Stimulated activated CD4-positive, alpha-beta T cell treated with anti-CD3 and anti-CD28 coated beads, Interleukin-2, amount 100 ng/mL, for 24 hours (primary cell): Measurements from ENCODE around the gene PHF2.

ENCODE experiments used
- DNase-seq, 2 donors: peaks; one replicate each; pipeline ENCODE4 v3.0.0-alpha.2; 2020

The PHF2 gene

DNA sequence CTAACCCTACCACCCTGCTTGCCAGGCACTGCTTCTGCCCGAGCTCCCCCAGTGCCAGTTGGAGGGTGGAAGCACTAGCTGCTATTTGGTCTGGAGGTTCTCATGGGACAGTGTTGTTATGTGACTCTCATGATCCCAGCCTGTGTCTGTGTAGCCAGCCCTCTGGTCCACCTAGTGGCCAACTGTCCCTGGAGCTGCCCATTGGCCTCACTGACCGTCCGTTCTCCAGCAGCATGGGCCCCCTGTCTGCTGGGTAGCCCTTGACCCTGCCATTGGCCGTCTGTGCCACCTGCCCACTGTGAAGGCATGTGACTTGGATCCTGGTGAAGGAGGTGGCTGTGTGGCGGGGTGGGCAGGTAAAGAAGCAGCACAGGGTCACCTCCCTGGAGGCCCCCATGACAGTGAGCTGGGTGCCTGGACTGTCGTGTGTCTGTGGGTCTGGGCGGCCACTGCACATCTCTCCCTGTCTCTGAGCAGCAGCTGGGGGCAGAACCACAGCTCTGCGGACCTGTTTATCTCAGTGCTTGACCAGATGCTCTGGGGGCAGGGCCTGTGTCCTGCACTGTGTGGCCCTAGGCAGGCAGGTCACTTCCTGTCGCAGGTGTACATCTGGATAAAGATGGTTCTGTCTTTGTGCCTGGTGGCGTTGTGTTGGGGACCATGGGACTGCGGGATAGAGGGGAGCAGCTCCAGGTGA, 11.4 kb downstream of the PHF2 start:
- no peak for DNase-seq

DNA sequence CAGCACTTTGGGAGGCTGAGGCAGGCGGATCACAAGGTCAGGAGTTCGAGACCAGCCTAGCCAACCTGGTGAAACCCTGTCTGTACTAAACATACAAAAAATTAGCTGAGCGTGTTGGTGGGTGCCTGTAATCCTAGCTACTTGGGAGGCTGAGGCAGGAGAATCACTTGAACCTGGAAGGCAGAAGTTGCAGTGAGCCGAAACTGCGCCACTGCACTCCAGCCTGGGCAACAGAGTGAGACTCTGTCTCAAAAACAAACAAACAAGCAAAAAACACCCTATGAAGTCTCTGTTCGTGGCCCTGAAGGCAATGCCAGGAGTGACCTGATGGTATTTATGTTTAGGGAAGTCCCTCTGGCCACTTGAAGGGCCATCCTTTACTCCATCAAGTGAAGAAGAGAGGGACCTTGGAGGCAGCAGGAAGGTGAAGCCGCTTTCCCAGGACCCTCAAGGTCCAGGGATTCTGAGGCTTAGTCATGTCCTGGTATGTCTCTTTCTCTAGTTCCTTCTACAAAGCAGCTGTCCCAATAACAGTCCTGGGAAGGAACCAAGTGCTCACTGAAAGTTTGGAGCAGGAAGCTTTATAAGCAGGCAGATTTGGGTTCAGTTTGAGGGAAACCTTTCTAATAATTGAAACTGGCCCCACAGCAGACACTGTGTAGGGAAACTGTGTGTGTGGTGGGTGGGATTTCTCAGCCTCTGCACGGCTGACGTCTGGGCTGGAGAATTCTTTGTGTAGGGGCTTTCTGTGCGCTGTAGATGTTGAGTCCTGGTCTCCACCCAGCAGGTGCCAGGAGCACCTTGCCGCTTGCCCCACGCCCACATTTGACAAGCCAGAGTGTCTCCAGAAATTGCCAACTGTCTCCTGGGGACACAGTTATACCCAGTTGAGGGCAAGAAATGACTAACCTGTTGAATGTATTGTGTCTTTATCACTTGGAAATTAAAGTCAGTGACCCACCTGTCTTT, 12.5 kb downstream of the PHF2 start:
- DNase-seq = no peak

DNA sequence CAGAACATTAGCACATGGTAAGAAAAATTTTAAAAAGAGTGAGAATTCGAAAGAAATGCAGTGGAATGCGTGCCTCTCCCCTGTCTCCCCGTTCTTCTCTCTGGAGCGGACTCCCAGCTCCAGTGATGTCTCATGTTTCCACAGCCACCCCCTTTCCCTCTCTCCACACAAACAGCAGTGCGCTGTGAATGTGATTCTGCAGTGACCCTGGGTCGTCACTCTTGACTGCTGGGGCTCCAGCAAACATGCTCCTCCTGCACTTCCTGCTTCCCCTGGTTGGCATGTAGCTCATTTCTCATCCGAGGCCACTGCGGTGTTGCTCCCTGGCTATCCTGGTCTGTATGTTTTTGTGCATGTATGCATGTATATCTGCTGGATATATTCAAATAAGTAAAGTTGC, 13.3 kb downstream of the PHF2 start:
- no peak for DNase-seq

DNA sequence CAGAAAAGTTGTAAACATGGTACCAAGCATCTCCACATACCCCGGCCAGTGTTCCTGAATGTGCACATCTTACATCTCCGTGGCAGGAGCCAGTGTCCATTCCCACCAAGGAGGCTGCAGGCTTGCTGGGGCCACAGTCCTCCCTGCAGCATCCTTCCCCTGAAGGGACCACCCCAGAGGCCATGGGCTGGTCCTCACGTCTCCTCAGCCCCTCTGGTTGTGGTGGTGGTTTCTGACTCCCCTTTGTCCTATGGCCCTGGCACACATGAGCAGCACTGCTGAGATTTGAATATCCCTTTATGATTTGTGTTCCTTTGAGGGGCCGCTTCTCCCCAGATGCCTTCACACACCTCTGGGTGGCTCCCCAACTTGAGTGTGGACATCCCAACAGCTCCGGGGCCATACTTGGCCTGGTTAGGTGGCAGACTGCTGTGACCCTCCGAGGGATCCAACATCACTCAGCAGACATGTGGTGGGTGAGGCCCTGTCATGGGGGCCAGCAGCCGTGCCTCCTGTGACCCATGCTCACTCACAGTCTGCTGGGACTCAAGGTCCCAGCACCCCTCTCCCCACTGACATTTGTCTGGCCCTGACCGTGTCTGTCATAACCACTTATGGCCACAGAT, 14.3 kb downstream of the PHF2 start:
- DNase-seq = no peak

DNA sequence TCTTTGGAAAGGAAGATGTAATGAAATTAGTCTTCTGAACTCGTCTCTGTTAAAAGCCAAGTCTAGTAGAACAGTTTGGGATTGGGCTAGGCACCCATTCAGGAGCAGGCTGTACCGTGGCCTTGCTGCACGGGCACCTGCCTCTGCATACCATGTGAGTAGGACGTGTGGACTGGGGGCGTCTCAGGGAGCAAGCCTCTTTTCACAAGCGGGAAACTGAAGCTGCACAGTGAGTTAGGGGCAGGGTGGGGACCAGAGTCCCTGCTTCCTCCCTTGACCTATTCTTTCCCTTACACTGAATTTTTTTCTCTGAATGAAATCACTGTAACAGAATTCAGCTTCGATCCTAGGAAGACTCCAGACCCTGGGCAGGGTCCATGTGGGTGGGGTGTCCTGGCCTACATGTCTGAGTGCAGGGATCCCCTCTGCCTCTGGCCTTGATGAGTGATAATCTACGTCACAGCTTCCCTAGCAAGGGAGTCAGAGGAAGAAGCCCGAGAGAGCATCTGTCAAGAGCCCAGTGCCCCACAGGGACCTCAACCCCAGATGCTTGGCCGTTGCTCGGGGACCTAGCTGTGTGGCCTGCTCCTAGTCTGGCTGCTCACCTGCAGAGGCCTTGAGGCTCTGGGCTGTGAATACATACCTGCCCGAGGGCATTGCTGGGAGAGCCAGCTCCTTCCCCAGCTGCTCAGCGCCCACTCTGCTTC, 15.1 kb downstream of the PHF2 start:
- no peak for DNase-seq

DNA sequence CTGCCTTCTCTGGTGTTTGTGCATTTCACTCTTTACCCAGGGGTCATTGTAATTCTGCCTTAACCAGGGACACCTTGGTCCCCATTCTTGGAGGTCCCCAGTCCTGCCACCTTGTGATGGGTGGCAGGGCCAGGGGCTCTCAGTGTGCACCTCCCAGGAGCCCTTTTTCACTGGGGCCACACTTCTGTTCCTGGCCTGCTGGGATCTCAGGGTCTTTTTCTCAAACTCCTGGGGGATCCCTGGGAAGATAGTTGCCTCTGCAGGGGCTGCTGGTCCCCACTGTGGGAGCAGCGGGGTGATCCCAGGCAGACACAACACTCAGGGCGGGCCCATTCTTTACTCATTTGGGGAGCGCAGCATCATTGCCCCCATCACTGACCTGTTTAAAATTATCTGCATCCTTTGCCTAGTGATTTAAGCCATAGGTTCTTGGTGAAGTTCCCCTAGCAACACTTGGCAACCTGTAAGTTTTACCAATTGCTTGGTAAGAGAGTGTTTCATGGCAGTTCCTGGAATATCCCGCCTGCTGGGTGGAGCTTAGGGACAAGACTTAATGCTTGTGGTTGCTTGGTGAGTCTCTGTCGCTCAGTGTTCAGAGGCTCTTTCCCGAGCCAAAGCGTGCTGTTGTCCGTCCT, 15.7 kb downstream of the PHF2 start:
- no peak for DNase-seq

DNA sequence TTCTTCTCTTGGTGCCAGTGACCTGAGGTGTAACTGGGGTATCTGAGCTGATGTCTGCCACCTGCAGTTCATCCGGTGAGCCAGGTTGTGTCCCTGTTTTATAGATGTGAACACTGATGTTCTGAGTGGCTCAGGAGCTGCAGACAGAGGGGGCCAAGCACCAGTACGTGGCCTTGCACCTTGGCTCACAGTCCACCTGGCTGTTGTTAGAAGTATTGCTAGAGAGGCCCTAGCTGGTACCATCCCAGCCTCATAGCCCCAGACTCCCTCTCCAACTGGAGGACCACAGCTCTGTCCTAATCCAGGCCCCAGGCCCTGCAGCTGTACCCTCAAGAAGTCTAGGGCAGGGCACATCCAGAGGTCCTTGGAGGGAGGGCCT, 16.2 kb downstream of the PHF2 start:
- no peak for DNase-seq

DNA sequence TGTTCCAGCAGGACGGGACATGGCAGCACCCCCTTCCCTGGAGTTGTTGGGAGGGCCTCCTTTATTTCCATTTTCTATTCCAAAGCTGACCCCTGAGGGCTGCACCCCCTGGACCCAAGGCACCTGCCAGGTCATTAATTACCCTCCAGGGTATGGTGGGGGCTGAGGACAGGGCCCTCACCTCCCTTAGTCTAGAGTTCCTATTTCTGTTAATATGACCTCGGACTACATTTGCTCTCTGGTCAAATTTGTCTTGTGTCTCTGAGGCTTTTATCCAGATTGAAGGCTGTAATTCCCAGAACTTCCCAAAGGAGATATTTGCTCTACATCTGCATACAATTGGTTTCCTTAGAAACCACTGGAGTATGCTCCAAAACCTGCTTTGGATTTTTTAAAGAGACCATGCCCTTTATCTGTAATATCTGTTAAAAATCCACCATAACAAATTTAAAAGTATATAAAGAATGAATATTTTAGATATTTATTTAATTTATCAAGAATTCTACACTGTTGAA, 16.8 kb downstream of the PHF2 start:
- DNase-seq = no peak

DNA sequence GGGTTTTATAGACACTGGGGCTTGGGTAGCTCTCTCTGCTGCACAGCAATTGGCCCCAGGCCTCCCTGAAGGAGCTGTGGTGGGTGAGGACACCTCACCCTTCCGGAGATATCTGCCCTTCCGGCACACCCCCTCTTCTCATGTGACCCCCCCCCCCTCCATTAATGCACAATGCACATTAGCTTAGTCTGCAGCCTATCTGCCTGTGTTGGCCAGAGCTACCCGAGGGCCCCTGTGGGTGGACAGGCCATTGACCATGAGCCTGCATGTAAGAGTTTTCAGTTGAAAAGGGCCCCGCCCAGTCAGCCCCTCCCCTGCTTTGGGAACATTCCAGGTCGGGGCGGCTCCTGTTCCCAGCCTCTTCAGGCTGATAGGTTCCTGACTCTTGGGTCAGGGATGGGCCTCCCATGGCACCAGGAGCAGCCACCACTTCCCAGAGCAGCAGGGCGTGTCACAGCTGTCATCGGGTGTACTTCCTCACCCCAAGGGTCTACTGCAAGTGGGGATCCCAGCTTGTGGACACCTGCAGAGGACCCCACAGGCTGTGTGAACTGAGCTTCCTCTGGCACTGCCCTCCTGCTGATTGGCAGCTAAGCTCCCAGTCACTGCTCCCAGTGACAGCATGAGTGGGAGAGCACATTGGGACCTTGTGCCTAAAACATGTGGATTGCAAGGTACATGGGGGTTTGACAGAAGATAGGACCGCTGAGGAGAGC, 17.8 kb downstream of the PHF2 start:
- no peak for DNase-seq

DNA sequence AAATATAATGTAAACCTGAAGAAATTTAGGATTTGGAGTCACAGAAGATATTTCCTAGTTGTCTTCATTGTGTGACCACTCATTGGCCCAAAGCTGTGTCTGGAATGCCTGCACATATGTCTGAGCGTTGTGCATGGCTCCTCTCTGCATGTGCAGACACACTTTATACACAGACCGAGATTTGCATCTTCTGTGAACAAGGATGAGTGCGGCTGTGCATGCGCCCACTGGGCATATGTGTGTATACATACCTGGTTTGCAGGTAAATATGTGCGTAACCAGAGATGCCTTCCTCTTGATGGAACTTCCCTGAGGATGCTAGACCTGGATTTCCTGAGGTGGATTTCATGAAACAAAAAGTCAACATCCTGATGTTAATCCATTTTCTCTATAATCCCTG, 19.1 kb downstream of the PHF2 start:
- no peak for DNase-seq

DNA sequence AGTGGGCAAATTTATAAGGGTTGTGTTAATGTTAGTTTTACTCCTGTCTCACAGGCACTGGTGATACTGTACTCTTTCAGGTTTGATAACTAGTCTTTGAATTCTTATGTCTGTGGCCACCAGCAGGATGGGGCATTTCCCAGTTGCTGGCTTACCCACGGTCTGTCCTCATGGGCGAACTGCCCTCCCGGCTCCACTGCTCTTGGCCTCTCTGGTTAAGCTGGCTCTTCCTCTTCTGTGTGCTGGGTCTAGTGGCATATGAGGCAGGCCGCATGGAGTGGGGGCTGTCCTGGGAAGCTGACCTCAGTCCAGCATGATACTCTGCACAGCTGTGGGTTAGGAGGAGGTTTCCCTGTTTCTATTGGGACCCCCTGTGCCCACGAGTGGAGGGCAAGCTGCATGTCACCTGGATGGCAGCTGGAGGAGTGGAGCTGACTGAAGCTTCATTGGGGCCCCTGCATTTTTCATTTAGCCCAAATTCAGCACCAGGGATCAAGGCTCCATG, 19.5 kb downstream of the PHF2 start:
- DNase-seq = no peak

DNA sequence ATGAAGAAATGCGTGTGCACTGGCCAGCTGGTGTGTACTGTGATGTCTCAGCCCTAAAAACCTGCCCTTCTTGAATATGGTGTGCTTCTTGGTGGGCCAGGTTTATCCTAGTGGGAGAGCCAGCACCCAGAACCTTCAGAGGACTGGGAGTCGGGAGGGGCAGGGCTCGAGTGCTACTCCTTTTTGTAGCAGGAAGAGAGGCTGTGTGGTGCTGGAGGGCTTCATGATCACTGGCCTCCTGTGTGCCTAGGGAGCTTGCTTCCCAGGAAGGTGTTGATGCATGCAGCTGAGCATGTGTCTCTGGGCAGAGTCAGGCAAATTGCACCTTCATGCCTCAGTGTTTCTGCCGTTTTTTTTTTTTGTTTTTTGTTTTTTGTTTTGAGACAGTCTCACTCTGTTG, 20.0 kb downstream of the PHF2 start:
- DNase-seq = no peak

DNA sequence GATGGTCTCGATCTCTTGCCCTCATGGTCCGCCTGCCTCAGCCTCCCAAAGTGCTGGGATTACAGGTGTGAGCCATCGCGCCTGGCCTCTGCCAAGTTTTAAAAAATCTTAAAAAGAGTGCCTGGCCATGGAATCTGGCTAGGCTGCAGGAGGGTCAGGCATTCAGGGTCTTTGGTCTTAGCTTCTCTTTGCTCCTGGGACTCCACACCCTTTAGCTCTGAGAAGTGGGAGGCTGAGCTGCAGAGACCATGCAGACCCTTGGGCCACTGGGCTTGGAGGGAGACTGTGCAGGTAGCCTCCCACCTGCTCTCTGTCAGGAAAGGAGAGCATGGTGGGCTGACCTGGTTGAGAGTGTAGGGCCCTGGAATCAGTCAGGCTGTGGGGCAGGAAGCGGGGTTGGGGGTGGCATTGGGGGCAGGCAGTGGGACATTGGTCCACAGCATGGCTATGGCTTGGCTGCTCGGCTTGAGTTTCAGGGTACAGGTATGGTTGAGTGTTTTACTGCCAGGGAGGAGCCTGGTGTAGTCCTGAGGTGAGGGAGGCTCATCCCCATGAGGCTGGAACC, 20.8 kb downstream of the PHF2 start:
- DNase-seq = no peak

DNA sequence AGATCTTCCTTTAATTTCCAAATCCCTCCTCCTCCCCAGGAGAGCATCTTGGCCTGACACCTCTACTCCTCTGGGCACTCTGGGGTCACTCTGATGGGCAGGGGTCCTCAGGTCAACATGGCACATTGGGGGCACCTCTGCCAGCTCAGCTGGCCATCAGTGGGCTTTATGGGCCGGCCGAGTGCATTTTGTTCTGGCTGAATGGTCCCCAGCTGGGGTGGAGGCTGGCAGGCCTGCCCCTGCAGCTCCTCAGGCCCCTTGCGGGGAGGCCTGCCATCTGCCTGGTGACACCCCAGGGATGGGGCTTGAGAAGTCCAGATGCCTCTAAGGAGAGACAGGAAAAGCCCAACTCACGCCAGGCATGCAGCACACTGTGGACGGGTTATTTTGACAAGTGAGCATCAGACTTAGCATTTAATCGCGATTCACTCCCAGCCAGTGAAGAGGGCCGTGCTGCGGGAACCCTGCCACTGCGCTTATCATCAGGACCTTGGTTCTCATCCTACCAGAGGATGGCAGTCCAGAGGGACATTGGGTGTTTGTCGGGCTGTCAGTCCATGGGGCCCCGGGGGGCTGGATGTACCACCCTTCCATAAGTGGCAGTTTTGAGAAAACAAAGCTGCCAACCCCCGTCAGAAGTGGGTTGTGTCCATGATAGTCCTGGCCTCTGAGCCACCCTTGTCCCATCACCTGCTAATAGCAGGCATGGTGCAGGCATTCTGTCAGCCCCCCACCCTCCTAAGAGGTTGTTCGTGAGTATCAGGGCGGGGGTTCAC, 21.7 kb downstream of the PHF2 start:
- no peak for DNase-seq

DNA sequence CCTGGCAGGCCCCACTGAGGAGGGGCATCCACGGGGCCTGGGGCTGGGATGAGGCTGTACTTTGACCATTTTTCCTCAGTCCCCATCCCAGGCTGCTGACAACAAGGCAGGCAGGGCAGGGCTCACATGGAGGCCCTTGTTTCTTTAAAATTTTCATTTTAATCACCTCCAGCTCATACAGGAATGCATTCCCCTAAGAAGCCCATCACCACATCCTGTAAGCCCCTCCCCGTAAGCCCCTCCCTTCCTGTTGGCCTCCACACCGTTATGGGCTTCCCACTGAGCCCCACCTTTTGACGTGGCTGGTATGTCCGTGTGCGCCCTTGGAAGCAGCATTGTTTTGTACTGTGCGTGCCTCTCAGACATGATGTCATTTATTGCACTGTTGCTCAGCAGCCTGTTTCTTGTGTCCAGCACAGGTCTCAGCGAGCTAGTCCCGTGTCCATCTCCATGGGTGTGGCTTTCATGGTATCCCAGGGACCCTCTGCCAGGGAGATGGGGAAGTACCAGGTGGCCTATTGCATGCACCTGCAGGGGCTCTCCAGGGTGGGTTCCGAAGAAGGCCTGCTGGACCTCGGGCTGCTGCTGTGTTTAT, 22.4 kb downstream of the PHF2 start:
- no peak for DNase-seq

DNA sequence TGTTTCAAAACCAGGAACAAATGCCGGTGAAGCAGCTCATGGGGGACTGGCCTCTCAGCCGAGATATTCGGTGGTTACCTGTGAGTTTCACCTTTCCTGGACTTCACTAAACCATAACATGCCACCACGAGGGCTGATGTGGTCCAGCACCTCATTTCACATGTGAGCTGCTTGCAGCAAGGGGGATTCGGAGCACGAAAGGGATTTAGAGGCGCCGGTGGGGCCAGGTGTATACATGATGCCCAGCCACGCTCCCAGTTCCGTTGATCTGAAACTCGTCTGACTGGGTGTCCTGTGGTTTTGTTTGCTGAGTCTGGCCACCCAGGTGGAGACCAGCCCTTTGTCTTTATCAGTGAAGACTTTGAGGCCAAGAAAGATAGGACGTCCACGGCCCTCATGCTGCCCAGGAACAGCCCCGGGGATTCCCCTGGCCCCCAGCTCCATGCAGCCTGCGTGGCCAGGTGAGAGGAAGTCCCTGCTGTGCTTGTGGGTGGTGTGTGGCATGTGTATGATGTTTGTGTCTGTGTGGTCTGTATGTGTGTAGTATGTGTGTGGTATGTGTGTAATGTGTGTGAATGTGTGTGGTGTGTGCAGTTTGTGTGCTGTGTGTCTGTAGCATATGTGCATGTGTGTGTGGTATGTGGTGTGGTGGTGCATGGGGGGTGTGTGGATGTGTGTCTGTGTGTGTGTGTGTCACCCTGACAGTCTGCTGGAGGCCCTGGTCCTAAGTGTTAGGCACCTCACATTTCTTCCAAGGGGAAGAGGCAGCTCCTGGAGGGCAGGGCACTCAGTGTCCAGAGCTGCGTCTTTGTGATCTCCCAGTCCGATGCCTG, 23.4 kb downstream of the PHF2 start:
- no peak for DNase-seq

DNA sequence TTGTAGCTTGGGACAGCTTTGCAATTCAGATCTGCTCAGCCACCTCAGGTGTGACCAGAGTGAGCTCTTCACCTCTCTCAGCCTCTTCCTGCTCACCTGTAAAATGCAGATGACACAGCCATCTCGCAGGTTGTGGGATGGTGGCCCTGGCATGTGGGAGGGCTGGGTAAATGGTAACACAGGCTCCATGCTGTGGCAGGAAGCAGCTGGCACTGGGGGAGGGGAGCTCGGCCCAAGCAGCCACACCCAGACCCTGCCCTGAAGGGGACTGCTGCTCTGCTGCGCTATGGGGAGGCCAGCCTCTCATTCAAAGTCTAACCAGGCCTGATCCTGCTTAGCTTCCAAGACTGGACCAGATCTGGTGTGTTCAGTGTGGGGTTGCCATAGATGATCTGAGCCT, 24.1 kb downstream of the PHF2 start:
- DNase-seq = no peak

DNA sequence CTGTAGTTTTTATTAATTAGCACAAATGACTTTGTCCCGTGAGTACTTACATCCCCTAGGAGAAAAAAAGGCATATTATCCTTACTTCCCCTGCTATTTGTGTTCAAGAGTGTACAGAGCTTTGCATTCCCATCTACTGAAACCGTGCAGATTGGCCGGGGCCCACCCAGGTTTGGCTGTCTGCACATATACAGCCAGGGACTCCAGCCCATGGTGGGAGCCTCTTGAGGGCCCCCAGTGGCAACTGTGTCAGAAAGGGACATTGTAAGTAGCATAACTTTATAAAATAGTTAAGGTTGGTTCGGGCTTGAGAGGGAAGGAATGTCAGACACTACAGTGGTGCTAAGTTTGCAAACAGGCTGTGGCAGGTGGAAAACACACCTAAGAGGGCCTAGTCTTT, 24.7 kb downstream of the PHF2 start:
- no peak for DNase-seq

DNA sequence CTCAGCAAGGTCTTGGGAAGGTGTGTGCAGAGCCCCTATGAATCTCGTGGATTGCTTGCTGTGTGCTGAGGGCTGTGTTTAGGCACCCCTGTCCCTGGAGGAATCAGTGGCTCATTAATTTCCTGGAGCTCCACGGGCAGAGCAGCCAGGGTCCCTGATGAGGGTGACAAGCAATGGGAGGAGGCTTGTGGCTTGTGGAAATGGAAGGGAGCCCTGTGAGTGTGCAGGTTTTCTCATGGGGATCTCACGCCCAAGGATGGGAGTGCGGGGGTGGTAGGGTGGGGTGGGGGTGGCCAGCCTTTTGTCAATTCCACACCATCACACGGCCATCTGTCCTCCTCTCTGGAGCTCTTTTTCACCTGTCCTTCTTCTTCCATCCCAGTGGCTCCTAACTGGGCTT, 25.3 kb downstream of the PHF2 start:
- DNase-seq = no peak
